Myocyte (in vitro differentiated cells): ENCODE data around the gene WASL. TPM values are rescaled to one million over a fixed set of nuclear protein-coding genes. Genes with fewer than 3 reads are reported as not detected.
"Not testable (repeated sequence)": the region's sequence is repeated elsewhere in the genome, so short reads cannot be mapped to it uniquely, and the experiment has no call there.

Experiments used
- DNase-seq: peaks from one replicate; pipeline ENCODE4 v3.0.0-alpha.2; 2012; ENCODE audit warnings: low read depth
- polyA plus RNA-seq: library from polyadenylated mRNA; unstranded; fragments of >200 nt; gene quantifications from one replicate; pipeline ENCODE4 v1.2.1, GENCODE V29; 2012; ENCODE audit warnings: missing spikeins
- total RNA-seq: library from RNA; depleted of rRNA; stranded (reverse); fragments of >200 nt; gene quantifications from 2 replicates; pipeline ENCODE4 v1.2.3, GENCODE V29; 2014

WASL gene
- 24.4 and 32.2 TPM in 2 replicates for total RNA-seq
- polyA plus RNA-seq: 19.8 TPM

- peak; percentile 96 for DNase-seq
These were observed at the start of gene WASL for GRCh38 chr7:123748734-123749536. WASL (minus strand) TSS chr7:123749003; CDS start chr7:123748734, 269 bp downstream.

- peak; percentile 82 for DNase-seq
These were observed 49.1 kb upstream of the WASL start for GRCh38 chr7:123797673-123798531.

DNA sequence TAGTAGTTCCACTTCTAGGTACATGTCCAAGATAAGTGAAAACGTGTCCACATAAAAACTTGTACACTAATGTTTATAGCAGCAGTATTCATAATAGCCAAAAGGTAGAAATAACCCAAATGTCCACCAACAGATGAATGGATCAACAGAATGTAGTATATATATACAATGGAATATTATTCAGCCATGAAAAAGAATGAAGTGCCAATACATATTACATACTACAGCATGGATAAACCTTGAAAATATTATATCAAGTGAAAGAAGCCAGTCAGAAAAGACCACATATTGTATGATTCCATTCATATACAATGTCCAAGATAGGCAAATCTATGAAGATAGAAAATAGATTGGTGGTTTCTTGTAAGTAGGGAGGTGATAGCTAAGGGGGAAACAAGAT, 47.8 kb upstream of the WASL start:
- DNase-seq: no peak

GRCh38 chr7:123795917-123796316, 47.1 kb upstream of the WASL start:
- no peak for DNase-seq

DNA sequence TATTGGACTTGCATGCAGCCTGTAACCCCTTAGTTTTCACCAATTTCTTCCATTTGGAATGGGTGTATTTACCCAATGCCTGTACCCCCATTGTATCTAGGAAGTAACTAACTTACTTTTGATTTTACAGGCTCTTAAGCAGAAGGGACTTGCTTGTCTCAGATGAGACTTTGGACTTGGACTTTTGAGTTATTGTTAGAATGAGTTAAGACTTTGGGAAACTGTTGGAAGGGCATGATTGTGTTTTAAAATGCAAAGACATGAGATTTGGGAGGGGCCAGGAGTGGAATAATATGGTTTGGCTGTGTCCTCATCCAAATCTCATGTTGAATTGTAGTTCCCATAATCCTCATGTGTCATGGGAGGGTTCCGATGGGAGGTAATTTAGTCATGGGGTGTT, 46.3 kb upstream of the WASL start:
- not testable (repeated sequence) for DNase-seq

GRCh38 chr7:123792547-123792946, 43.7 kb upstream of the WASL start:
- DNase-seq: no peak

DNA sequence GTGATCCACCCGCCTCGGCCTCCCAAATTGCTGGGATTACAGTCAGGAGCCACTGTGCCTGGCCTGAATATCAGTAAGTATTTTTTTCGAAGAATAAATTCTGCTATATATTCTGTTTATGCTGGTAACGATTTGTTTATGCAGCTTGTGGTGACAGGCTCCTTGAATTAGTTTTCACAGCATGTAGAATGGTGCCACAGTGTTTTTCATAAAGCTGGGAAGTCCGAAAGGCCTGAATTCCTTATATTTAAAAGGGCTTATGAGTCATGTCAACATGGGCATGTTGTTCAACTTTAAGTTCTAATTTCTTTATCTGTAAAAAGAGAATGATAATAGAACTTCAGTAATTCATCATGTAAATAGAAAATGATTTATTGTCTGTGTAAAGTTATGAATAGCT, 42.2 kb upstream of the WASL start:
- DNase-seq: no peak

DNA sequence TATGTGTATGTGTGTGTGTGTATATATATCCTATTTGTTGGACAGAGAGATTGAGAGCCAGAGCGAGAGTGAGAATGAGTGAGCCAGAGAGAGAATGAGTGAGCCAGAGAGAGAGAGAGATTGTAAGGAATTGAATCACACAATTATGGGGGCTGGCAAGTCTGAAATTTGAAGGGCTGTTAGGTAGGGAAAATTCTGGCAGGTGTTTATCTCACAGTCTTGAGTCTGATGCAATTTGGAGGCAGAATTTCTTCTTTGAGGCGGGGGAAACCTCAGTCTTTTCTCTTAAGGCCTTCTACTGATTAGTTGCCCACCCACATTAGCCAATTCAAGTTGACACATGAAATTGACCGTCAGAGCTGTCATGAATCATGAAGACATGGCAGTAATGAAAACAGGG, 41.0 kb upstream of the WASL start:
- no peak for DNase-seq

DNA sequence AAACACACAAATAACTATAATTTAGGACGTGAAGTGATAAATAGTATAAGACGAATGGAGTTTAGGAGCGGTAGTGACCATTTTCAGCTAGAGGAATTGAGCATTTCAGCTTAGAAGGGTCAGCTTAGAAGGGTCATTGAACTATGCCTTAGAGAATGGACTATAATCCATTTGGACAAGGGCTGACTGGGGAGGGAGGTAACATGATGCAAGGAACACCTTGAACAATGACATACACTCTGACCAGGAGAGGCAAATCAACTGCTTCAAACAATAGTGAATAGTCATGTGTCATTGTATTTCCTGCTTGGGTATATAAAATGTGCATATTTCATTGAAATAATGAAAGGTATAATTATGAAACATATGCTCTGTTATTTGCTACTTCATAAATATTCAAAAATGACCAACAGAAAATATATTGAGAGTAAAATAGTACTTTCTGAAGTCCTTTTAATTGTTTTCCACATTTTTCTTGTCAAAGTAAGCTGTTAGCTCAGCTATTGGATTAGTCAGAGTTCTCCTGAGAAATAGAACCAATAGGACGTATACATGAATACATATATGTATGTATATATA, 40.5 kb upstream of the WASL start:
- no peak for DNase-seq

- no peak for DNase-seq
These were observed 39.8 kb upstream of the WASL start for GRCh38 chr7:123788584-123788983.

- no peak for DNase-seq
These were observed 38.6 kb upstream of the WASL start for GRCh38 chr7:123787220-123788007.

- peak; percentile 54 for DNase-seq
These were observed 35.5 kb upstream of the WASL start for GRCh38 chr7:123784263-123784662.

DNA sequence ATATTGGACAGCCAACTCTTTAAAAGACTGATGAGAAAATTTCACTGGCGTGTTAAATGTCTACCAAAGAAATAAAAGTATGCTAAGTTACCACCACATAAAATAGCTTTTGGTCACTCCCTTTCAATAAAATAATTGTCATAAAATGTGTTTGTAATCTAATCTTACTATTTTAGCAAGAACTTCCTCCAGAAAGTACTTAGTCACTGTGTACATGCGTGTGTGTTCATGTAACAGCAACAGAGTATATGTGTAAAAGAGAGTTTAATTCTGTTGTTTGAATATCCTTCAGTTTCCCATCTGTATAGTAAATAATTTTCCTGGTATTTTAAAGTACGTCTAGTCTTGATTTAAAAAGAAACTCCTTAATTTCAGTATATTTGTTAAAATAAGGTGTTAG, 35.0 kb upstream of the WASL start:
- DNase-seq: no peak

GRCh38 chr7:123782071-123782798, 33.4 kb upstream of the WASL start:
- DNase-seq: no peak

DNA sequence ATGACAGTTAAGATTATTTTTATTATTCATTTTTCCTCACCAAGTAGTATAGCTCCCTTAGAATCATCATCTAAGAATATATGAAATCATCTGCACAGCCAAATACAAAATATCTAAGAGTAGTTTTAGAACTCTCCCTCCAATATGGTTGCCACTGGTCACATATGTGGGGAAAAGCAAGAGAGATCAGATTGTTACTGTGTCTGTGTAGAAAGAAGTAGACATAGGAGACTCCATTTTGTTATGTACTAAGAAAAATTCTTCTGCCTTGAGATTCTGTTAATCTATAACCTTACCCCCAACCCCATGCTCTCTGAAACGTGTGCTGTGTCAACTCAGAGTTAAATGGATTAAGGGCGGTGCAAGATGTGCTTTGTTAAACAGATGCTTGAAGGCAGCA, 31.7 kb upstream of the WASL start:
- DNase-seq: not testable (repeated sequence)

DNA sequence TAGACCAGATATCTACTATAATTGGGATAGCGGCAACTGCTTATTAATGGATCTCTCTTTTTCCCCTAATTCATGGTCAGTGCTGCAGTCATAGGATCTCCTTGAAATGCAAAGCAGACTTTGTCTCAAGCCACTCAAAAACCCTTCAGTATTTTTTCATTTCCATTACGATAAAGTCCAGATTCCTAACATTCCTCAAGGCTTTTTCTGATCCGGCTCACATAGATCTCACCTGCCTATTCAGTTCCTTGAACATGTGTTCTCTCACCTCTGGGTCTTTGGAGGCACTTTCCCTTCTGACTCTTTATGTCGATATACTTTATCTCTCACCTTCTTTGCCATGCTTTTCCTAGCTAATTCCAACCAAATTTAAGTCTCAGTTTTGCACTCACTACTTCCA, 25.7 kb upstream of the WASL start:
- DNase-seq: no peak

DNA sequence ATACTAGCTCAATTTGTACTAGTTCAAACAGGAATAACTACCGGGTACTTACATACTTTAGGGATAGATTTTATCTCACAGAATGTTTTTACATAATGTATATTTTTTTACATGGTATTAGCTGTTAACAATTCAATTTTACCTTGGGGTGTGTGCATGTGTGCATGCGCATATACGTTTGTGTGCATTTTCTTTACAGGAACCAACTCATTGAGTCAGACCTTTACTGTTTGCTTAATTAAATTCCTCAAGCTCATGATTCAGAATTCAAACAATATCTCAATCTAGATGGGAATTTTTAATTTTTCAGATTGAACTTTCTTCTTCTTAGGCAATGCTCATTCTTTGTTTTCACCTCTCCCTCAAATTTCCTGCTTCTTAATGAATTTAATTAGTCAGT, 24.7 kb upstream of the WASL start:
- DNase-seq: no peak

DNA sequence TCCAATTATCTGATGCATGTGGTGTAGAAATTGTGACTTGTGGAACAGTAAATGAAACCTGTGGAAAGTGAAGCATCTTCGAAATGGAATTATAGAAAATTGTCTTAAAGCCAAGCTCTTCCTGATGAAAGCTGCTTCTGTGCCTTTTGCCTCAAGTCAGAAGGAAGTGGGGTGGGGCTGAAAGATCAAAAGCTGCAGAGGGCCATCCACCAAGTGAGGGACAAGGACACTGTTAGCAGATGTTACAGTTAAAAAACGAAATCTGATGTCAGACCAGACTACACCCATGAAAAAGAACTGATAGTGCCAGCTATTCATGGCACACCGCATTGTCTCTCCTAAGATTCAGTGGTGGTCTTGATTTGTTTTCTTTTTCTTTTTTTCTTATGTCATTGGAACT, 23.8 kb upstream of the WASL start:
- DNase-seq: no peak

GRCh38 chr7:123771846-123772245, 23.0 kb upstream of the WASL start:
- no peak for DNase-seq

DNA sequence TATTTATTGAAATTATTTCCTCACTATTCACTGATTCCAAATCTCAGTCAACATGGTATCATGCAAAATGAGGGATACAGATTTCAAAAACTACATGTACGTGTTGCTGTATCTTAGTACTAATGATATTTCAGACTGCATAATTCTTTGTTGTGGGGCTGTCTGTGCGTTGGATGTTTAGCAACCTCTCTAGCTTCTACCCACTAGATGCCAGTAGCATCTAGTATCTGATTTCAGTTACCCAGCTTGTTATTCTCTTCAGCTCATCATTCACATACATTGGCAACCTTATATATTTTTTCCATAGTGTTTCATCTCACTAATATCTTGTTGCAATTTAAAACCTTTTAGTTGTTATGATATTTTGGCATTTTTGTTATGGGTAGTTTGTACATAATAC, 22.5 kb upstream of the WASL start:
- no peak for DNase-seq

- peak; percentile 52 for DNase-seq
These were observed 21.6 kb upstream of the WASL start for GRCh38 chr7:123770378-123770777.
